BJ (cell line): ENCODE results near the gene KRTAP6-3. TPM values are rescaled to one million over a fixed set of nuclear protein-coding genes. Genes with fewer than 3 reads are reported as not detected.

Experiments used
- CTCF ChIA-PET: fragments of 350-600 bp; formaldehyde crosslinking; extraction: SDS; loops from one replicate; lab custom pipeline; 2021; ENCODE audit warnings: antibody characterized with exemption, inconsistent platforms; lab: Yijun Ruan, JAX
- POLR2A ChIA-PET: fragments of 300-600 bp; sonication (Branson Sonifier 250); formaldehyde crosslinking; extraction: SDS; loops from one replicate; lab custom pipeline; 2021; ENCODE audit warnings: antibody characterized with exemption; lab: Charles Lee
- DNase-seq: peaks from one replicate; pipeline ENCODE4 v3.0.0-alpha.2; 2011; ENCODE audit warnings: low read depth
- H3K27me3 ChIP-seq: 2 replicates; pipeline ENCODE4 v1.6.0; 2011; ENCODE audit warnings: low read length; ENCODE audit not compliant: control insufficient read depth, insufficient read depth
- H3K36me3 ChIP-seq: 2 replicates; pipeline ENCODE4 v1.5.1; 2011; ENCODE audit warnings: low read length; ENCODE audit not compliant: control insufficient read depth, insufficient read depth
- H3K4me3 ChIP-seq: 2 replicates; pipeline ENCODE4 v1.5.1; 2011; ENCODE audit warnings: low read depth, mild to moderate bottlenecking, control low read depth, low read length
- CTCF ChIP-seq: IDR thresholded peaks from 2 replicates; pipeline ENCODE4 v1.5.1; 2011; ENCODE audit warnings: low read depth, mild to moderate bottlenecking, control low read depth, inconsistent platforms, low read length, moderate library complexity; ENCODE audit not compliant: insufficient read depth
- polyA plus RNA-seq: library from polyadenylated mRNA; depleted of rRNA; stranded (reverse); fragments of >200 nt; gene quantifications from 2 replicates; pipeline ENCODE4 v1.2.3, GENCODE V29; 2011; rRNA removed
- small RNA-seq: library from RNA; depleted of rRNA; stranded (forward); fragments of <200 nt; gene quantifications from one replicate; pipeline ENCODE3, GENCODE V24; 2012; ENCODE audit warnings: low replicate concordance, low read depth; ENCODE audit not compliant: insufficient read length

KRTAP6-3 gene
- polyA plus RNA-seq, 1 experiment, result not detected

- TF ChIP-seq CTCF, result no peak
- CTCF ChIA-PET, result no interaction called here
- POLR2A ChIA-PET, result no interaction called here
- no peaks in the 10 kb centered on the region for H3K36me3 ChIP-seq
- DNase-seq, result no peak
- H3K27me3 ChIP-seq, result no peaks in the 10 kb centered on the region
- H3K4me3 ChIP-seq, result no peak overlapping the region
These were observed 37.0 kb downstream of the KRTAP6-3 start for GRCh38 chr21:30629200-30629599.

GRCh38 chr21:30634906-30635305 is 42.7 kb downstream of the KRTAP6-3 start, which contains the start of gene KRTAP20-2:
Gene KRTAP20-2 (plus strand): TSS chr21:30635206. CDS start chr21:30635264, 58 bp downstream.
- DNase-seq, result no peak
- no peak within 1 kb of the TSS for H3K4me3 ChIP-seq
- H3K36me3 ChIP-seq, result no peaks in the 10 kb centered on the region
- no peak for TF ChIP-seq CTCF
- no peaks in the 10 kb centered on the region for H3K27me3 ChIP-seq
- CTCF ChIA-PET, result no interaction called here
- POLR2A ChIA-PET, result no interaction called here

GRCh38 chr21:30638686-30639085 is 46.4 kb downstream of the KRTAP6-3 start:
- Histone ChIP-seq H3K36me3 (no peaks in the 10 kb centered on the region), H3K4me3 (no peak overlapping the region), H3K27me3 (no peaks in the 10 kb centered on the region)
- no peak for DNase-seq
- ChIA-PET POLR2A (no interaction called here), CTCF (no interaction called here)
- no peak for TF ChIP-seq CTCF

- TF ChIP-seq CTCF, result no peak
- Histone ChIP-seq H3K27me3 (no peaks in the 10 kb centered on the region), H3K36me3 (no peaks in the 10 kb centered on the region), H3K4me3 (no peak within 1 kb of the TSS)
- CTCF ChIA-PET, result no interaction called here
- no peak for DNase-seq
- POLR2A ChIA-PET, result no interaction called here
These were observed 50.3 kb downstream of the KRTAP6-3 start, which contains the start of gene KRTAP20-3 for GRCh38 chr21:30642564-30642963. Gene KRTAP20-3 (plus strand): TSS chr21:30642864.

Small RNA genes within 50 kb of the gene (small RNA-seq; reads per million reads assigned to genes)
- not detected for gene KRTAP20-1
- gene KRTAP20-3, result not detected
- not detected for gene KRTAP20-4
- not detected for gene KRTAP22-1
- gene KRTAP22-2, result not detected

Other genes starting within 250 kb of the KRTAP6-3 start
- gene KRTAP23-1, start 243.8 kb upstream of the KRTAP6-3 start, polyA plus RNA-seq, result not detected in 2 replicates
- not detected in 2 replicates for gene KRTAP13-2, start 220.2 kb upstream of the KRTAP6-3 start, polyA plus RNA-seq
- gene KRTAP13-1, start 196.4 kb upstream of the KRTAP6-3 start, polyA plus RNA-seq, result not detected in 2 replicates
- not detected in 2 replicates for gene KRTAP13-3, start 166.5 kb upstream of the KRTAP6-3 start, polyA plus RNA-seq
- gene KRTAP13-4, start 162.2 kb upstream of the KRTAP6-3 start, polyA plus RNA-seq, result not detected in 2 replicates
- gene KRTAP15-1, start 152.2 kb upstream of the KRTAP6-3 start, polyA plus RNA-seq, result not detected in 2 replicates
- not detected in 2 replicates for gene KRTAP19-1, start 112.1 kb upstream of the KRTAP6-3 start, polyA plus RNA-seq
- not detected in 2 replicates for gene KRTAP19-2, start 105.0 kb upstream of the KRTAP6-3 start, polyA plus RNA-seq
- gene KRTAP19-3, start 100.4 kb upstream of the KRTAP6-3 start, polyA plus RNA-seq, result not detected in 2 replicates
- gene KRTAP19-4, start 95.3 kb upstream of the KRTAP6-3 start, polyA plus RNA-seq, result not detected in 2 replicates
- not detected in 2 replicates for gene KRTAP19-5, start 90.3 kb upstream of the KRTAP6-3 start, polyA plus RNA-seq
- gene KRTAP19-6, start 50.6 kb upstream of the KRTAP6-3 start, polyA plus RNA-seq, result not detected in 2 replicates
- gene KRTAP19-7, start 31.1 kb upstream of the KRTAP6-3 start, polyA plus RNA-seq, result not detected in 2 replicates
- not detected in 2 replicates for gene KRTAP22-2, start 2.0 kb upstream of the KRTAP6-3 start, polyA plus RNA-seq
- gene KRTAP6-2, start 6.5 kb downstream of the KRTAP6-3 start, polyA plus RNA-seq, result not detected in 2 replicates
- gene KRTAP22-1, start 8.6 kb downstream of the KRTAP6-3 start, polyA plus RNA-seq, result not detected in 2 replicates
- gene KRTAP6-1, start 21.5 kb downstream of the KRTAP6-3 start, polyA plus RNA-seq, result not detected in 2 replicates
- gene KRTAP20-1, start 24.0 kb downstream of the KRTAP6-3 start, polyA plus RNA-seq, result not detected in 2 replicates
- not detected in 2 replicates for gene KRTAP20-4, start 28.2 kb downstream of the KRTAP6-3 start, polyA plus RNA-seq
- not detected in 2 replicates for gene KRTAP20-2, start 42.8 kb downstream of the KRTAP6-3 start, polyA plus RNA-seq
- gene KRTAP20-3, start 50.4 kb downstream of the KRTAP6-3 start, polyA plus RNA-seq, result not detected in 2 replicates
- gene KRTAP21-3, start 126.3 kb downstream of the KRTAP6-3 start, polyA plus RNA-seq, result not detected in 2 replicates
- not detected in 2 replicates for gene KRTAP21-2, start 154.8 kb downstream of the KRTAP6-3 start, polyA plus RNA-seq
- not detected in 2 replicates for gene KRTAP21-1, start 163.0 kb downstream of the KRTAP6-3 start, polyA plus RNA-seq
- not detected in 2 replicates for gene KRTAP8-1, start 220.8 kb downstream of the KRTAP6-3 start, polyA plus RNA-seq
- not detected in 2 replicates for gene KRTAP7-1, start 237.3 kb downstream of the KRTAP6-3 start, polyA plus RNA-seq